ENCODE measurements around the gene NDUFS7. TPM values are rescaled to one million over a fixed set of nuclear protein-coding genes. Genes with fewer than 3 reads are reported as not detected.
A peak's percentile ranks its signal among the peaks of the same experiment; 100 is the strongest.

NDUFS7 gene
- total and polyA plus RNA-seq, 9 of the 15 experiments (the other 6 are each of a cell fraction or from before 2014, with no cell fraction given) = 6.0 to 271 (median 60.6) TPM

GRCh38 chr19:1383312-1384084 is at the start of gene NDUFS7 (continued):
- TF ChIP-seq NR4A1 (CRISPR knock-in tag; IDR thresholded peaks at IDR 0.05) (no peak; the same call in 1 of the 2 replicates), NR4A1 (tag; IDR thresholded peaks at IDR 0.05) (peak; percentile 93), CHCHD3 (CRISPR knock-in tag; IDR thresholded peaks at IDR 0.05) (peak; percentile 65; the same call in 1 of the 2 replicates), ZEB2 (IDR thresholded peaks at IDR 0.05) (peak; percentile 100), SUPT5H (IDR thresholded peaks at IDR 0.05) (peak; percentile 75), MCM2 (IDR thresholded peaks at IDR 0.05; ENCODE audit: low read depth) (no peak), HNRNPUL1 (IDR thresholded peaks at IDR 0.05; ENCODE audit: low read length) (no peak), TCF7 (IDR thresholded peaks at IDR 0.05; ENCODE audit: borderline replicate concordance) (peak; percentile 89), ZNF212 (CRISPR knock-in tag; IDR thresholded peaks at IDR 0.05) (0 out of 2 replicates have a peak, but pooled peaks have one; percentile 40), OTX1 (CRISPR knock-in tag; IDR thresholded peaks at IDR 0.05) (peak; percentile 58; the same call in 1 of the 2 replicates), POLR2G (IDR thresholded peaks at IDR 0.05; ENCODE audit: low read depth, low read length) (peak; percentile 98), U2AF1 (optimal IDR thresholded peaks at IDR 0.05; ENCODE audit: low read depth, low read length) (peak; percentile 98), NCOA2 (IDR thresholded peaks at IDR 0.05; ENCODE audit: partially characterized antibody in 2 of 2) (no peak), SOX6 (IDR thresholded peaks at IDR 0.05) (peak; percentile 79), BHLHE40 (IDR thresholded peaks at IDR 0.05; ENCODE audit: low read length) (peak; percentile 88), TRIM24 (IDR thresholded peaks at IDR 0.05) (peak in 1 of 2 experiments; percentile 100; a peak in 2 of 4 replicates), ATF2 (CRISPR knock-in tag; IDR thresholded peaks at IDR 0.05) (peak; percentile 30; the same call in 1 of the 2 replicates), THAP7 (CRISPR knock-in tag; IDR thresholded peaks at IDR 0.05) (no peak; the same call in 1 of the 2 replicates), ZNF785 (CRISPR knock-in tag; IDR thresholded peaks at IDR 0.05) (0 out of 2 replicates have a peak, but pooled peaks have one; percentile 58), SMARCC2 (IDR thresholded peaks at IDR 0.05; ENCODE audit: low read depth) (no peak), MBD1 (CRISPR knock-in tag; IDR thresholded peaks at IDR 0.05) (no peak)
